Ovary (tissue), 3 donors: Measurements from ENCODE around the gene RAPGEFL1.

Source experiments
- POLR2A ChIP-seq: fragments of 450-650 bp; IDR thresholded peaks from one replicate; pipeline ENCODE4 v1.6.1; 2017; ENCODE audit warnings: antibody characterized with exemption, mild to moderate bottlenecking, moderate library complexity
- TF ChIP-seq, protein P1 (sequence below), 3 donors: fragments of 450-650 bp in 2 of 3; fragments of 200-600 bp in 1 of 3; IDR thresholded peaks; one replicate each; pipeline versions ENCODE4 v1.5.1 to v1.8.0; 2016 to 2022; ENCODE audit warnings: antibody characterized with exemption in 3 of 3, mild to moderate bottlenecking in 1 of 3
- donor health status: DM: no; HTN: no; CAD: no.

DNA sequence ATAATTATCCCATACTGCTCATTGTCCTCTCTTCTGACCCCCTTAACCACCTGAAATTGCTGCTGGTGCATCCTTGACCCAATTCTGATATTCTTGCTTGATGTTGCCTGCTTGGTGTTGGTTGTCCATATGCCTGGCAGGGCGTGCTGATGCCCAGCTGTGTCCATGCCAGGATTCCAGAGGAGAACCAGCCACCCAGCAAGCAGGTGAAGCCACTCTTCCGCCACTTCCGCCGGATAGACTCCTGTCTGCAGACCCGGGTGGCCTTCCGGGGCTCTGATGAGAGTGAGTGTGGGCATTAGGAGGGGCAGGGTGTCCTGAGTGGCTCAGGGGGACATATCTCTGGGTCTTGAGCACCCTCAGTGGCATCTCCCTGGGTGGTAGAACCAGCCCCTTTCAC is 11.4 kb downstream of the RAPGEFL1 start:
- TF ChIP-seq, protein P1, sequence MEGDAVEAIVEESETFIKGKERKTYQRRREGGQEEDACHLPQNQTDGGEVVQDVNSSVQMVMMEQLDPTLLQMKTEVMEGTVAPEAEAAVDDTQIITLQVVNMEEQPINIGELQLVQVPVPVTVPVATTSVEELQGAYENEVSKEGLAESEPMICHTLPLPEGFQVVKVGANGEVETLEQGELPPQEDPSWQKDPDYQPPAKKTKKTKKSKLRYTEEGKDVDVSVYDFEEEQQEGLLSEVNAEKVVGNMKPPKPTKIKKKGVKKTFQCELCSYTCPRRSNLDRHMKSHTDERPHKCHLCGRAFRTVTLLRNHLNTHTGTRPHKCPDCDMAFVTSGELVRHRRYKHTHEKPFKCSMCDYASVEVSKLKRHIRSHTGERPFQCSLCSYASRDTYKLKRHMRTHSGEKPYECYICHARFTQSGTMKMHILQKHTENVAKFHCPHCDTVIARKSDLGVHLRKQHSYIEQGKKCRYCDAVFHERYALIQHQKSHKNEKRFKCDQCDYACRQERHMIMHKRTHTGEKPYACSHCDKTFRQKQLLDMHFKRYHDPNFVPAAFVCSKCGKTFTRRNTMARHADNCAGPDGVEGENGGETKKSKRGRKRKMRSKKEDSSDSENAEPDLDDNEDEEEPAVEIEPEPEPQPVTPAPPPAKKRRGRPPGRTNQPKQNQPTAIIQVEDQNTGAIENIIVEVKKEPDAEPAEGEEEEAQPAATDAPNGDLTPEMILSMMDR (IDR thresholded peaks at IDR 0.05) = no peak
- no peak for TF ChIP-seq POLR2A
